GM23248 (cell line): ENCODE data around the gene C14orf93. TPM values are rescaled to one million over a fixed set of nuclear protein-coding genes. Genes with fewer than 3 reads are reported as not detected.

ENCODE experiments used
- DNase-seq: peaks from one replicate; pipeline ENCODE4 v3.0.0-alpha.2; 2015
- H2AFZ ChIP-seq: fragments of 200-600 bp; sonication (generic); 2 replicates; pipeline ENCODE4 v1.6.1; 2016; ENCODE audit warnings: antibody characterized with exemption
- H3F3A ChIP-seq: fragments of 200-600 bp; sonication (generic); 2 replicates; pipeline ENCODE4 v1.6.1; 2016; ENCODE audit warnings: mild to moderate bottlenecking, antibody characterized with exemption, mixed run types; ENCODE audit not compliant: insufficient read depth
- H3K27ac ChIP-seq: fragments of 200-600 bp; sonication (generic); 2 replicates; pipeline ENCODE4 v1.5.1; 2016; ENCODE audit warnings: mild to moderate bottlenecking
- H3K27me3 ChIP-seq: fragments of 200-600 bp; sonication (generic); replicated peaks from 2 replicates; pipeline ENCODE4 v1.6.1; 2016; ENCODE audit warnings: mild to moderate bottlenecking; ENCODE audit not compliant: insufficient read depth
- H3K36me3 ChIP-seq: fragments of 200-600 bp; sonication (generic); 2 replicates; pipeline ENCODE4 v1.6.1; 2016; ENCODE audit warnings: low read depth, mild to moderate bottlenecking
- H3K4me1 ChIP-seq: fragments of 200-600 bp; sonication (generic); 2 replicates; pipeline ENCODE4 v1.6.1; 2016; ENCODE audit warnings: mild to moderate bottlenecking; ENCODE audit not compliant: insufficient read depth
- H3K4me2 ChIP-seq: fragments of 200-600 bp; sonication (generic); one replicate; pipeline ENCODE4 v1.6.1; 2016; ENCODE audit warnings: mild to moderate bottlenecking; ENCODE audit not compliant: unreplicated experiment
- H3K4me3 ChIP-seq: fragments of 200-600 bp; sonication (generic); 2 replicates; pipeline ENCODE4 v1.5.1; 2016; ENCODE audit warnings: mild to moderate bottlenecking
- H3K79me2 ChIP-seq: fragments of 200-600 bp; sonication (generic); 2 replicates; pipeline ENCODE4 v1.6.1; 2016; ENCODE audit warnings: mild to moderate bottlenecking; ENCODE audit not compliant: insufficient read depth
- H3K9ac ChIP-seq: fragments of 200-600 bp; sonication (generic); 2 replicates; pipeline ENCODE4 v1.6.1; 2016; ENCODE audit warnings: mild to moderate bottlenecking
- H3K9me2 ChIP-seq: fragments of 200-600 bp; sonication (generic); 2 replicates; pipeline ENCODE4 v1.6.1; 2016; ENCODE audit warnings: mixed run types, mild to moderate bottlenecking, moderate library complexity; ENCODE audit not compliant: insufficient read depth
- H3K9me3 ChIP-seq: fragments of 200-600 bp; sonication (generic); one replicate; pipeline ENCODE4 v1.6.1; 2017; ENCODE audit warnings: low read depth
- H4K20me1 ChIP-seq: fragments of 200-600 bp; sonication (generic); 2 replicates; pipeline ENCODE4 v1.6.0; 2016; ENCODE audit not compliant: insufficient read depth
- EZH2 ChIP-seq: fragments of 200-600 bp; sonication (generic); IDR thresholded peaks from 2 replicates; pipeline ENCODE4 v1.6.1; 2018; ENCODE audit warnings: antibody characterized with exemption, mild to moderate bottlenecking; ENCODE audit not compliant: insufficient read depth, poor library complexity, severe bottlenecking
- EZH2phosphoT487 ChIP-seq: fragments of 200-600 bp; sonication (generic); IDR thresholded peaks from 2 replicates; pipeline ENCODE4 v1.6.1; 2018; ENCODE audit warnings: antibody characterized with exemption, moderate library complexity, mild to moderate bottlenecking, low read depth; ENCODE audit not compliant: insufficient read depth
- WGBS, 2 experiments: methylation state at CpG; one replicate each; pipeline ENCODE4 v1.1.6; 2015 to 2017; ENCODE audit warnings: low lambda C conversion rate in 2 of 2, low coverage in 1 of 2; ENCODE audit errors: missing lambda C conversion rate in 2 of 2; 5-methylcytosine and 5-hydroxymethylcytosine counted together
- in situ Hi-C: fragments of 300-500 bp; cut with MboI; formaldehyde crosslinking; loops from 2 replicates; pipeline ENCODE4 v1.15.0; 2020
- polyA plus RNA-seq: library from polyadenylated mRNA; unstranded; fragments of >200 nt; fragmentation: Nextera tagmentation; extraction: Ambion mirVana; gene quantifications from 2 replicates; pipeline ENCODE4 v1.2.1, GENCODE V29; 2016
- total RNA-seq: library from RNA; depleted of rRNA; stranded (reverse); fragments of >200 nt; shearing (Covaris generic); gene quantifications from 2 replicates; pipeline ENCODE4 v1.2.3, GENCODE V29; 2014

The C14orf93 gene
- total and polyA plus RNA-seq, 2 experiments from 2014 or later = 3.4 to 7.1 TPM

- Histone ChIP-seq H3K9me3 (no peaks in the 10 kb centered on the region), H3K9ac (peak overlapping the region; percentile 83), H3K9me2 (no peaks in the 10 kb centered on the region), H3K4me1 (peaks cover 32% of the 10 kb centered on the region), H4K20me1 (no peaks in the 10 kb centered on the region), H3K4me2 (peak overlapping the region; percentile 68), H3K4me3 (peak overlapping the region; percentile 75), H3K27me3 (no peaks in the 10 kb centered on the region), H3K27ac (peak overlapping the region; percentile 21), H3K36me3 (no peaks in the 10 kb centered on the region), H3F3A (peaks cover 34% of the 10 kb centered on the region), H2AFZ (peak overlapping the region; percentile 80), H3K79me2 (peaks cover 53% of the 10 kb centered on the region)
- in situ Hi-C loops = no loop called here
- WGBS, 2 experiments = 1 to 2% methylated on average over 37 to 40 of the region's 51 CpGs
- DNase-seq = no peak
- TF ChIP-seq EZH2phosphoT487 (no peak), EZH2 (no peak)
Observed at GRCh38 chr14:22981876-22982476, 28.0 kb downstream of the C14orf93 start.

- Histone ChIP-seq H3K36me3 (no peaks in the 10 kb centered on the region), H3K27me3 (no peaks in the 10 kb centered on the region), H2AFZ (peak overlapping the region; percentile 80), H3K27ac (peak overlapping the region; percentile 21), H3K9ac (peak overlapping the region; percentile 83), H3K9me3 (no peaks in the 10 kb centered on the region), H3K4me3 (peak overlapping the region; percentile 75), H3K9me2 (no peaks in the 10 kb centered on the region), H4K20me1 (no peaks in the 10 kb centered on the region), H3K4me2 (peak overlapping the region; percentile 68), H3K4me1 (peaks cover 39% of the 10 kb centered on the region), H3K79me2 (peaks cover 58% of the 10 kb centered on the region), H3F3A (peaks cover 35% of the 10 kb centered on the region)
- in situ Hi-C loops = no loop called here
- DNase-seq = peak; percentile 64
- TF ChIP-seq EZH2 = no peak
- TF ChIP-seq EZH2phosphoT487 = no peak
- WGBS, 2 experiments = 4 to 6% methylated on average over 46 to 55 of the region's 76 CpGs
Observed at GRCh38 chr14:22981090-22981875, 28.7 kb downstream of the C14orf93 start.

DNA sequence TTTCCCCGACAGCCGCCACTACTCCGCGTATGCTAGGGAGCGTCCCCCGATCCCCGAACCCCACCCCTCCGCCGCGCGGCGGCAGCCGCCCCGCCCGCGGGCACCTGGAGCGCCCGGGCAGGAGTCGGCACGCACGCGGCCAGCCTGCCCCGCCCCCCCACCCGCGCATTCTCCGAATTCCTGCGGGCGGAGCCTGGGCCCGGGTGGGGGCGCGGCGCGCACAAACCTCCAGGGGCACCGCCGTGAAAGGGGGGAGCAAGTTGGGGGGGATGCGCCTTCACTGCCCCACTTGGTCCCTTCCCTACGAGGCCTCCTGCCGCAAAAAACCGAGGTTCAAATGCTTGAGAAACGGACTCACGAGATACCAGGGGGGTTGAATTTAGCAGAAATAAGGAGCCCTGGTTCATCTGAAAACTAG, 29.3 kb downstream of the C14orf93 start:
- peak overlapping the region; percentile 74 for H3K4me2 ChIP-seq
- H3F3A ChIP-seq = peaks cover 31% of the 10 kb centered on the region
- H3K27me3 ChIP-seq = no peaks in the 10 kb centered on the region
- peak overlapping the region; percentile 21 for H3K27ac ChIP-seq
- peaks cover 40% of the 10 kb centered on the region for H3K4me1 ChIP-seq
- H3K9me3 ChIP-seq = no peaks in the 10 kb centered on the region
- 0 out of 2 replicates have a peak, but pooled peaks cover 5% of the 10 kb centered on the region for H3K36me3 ChIP-seq
- DNase-seq = peak; percentile 63
- no peaks in the 10 kb centered on the region for H3K9me2 ChIP-seq
- H3K79me2 ChIP-seq = peaks cover 58% of the 10 kb centered on the region
- TF ChIP-seq EZH2 = no peak
- TF ChIP-seq EZH2phosphoT487 = no peak
- peak overlapping the region; percentile 75 for H3K4me3 ChIP-seq
- WGBS, 2 experiments = 2 to 3% methylated on average over 24 to 26 of the region's 41 CpGs
- in situ Hi-C loops = no loop called here
- peak overlapping the region; percentile 83 for H3K9ac ChIP-seq
- no peaks in the 10 kb centered on the region for H4K20me1 ChIP-seq
- peak overlapping the region; percentile 80 for H2AFZ ChIP-seq

DNA sequence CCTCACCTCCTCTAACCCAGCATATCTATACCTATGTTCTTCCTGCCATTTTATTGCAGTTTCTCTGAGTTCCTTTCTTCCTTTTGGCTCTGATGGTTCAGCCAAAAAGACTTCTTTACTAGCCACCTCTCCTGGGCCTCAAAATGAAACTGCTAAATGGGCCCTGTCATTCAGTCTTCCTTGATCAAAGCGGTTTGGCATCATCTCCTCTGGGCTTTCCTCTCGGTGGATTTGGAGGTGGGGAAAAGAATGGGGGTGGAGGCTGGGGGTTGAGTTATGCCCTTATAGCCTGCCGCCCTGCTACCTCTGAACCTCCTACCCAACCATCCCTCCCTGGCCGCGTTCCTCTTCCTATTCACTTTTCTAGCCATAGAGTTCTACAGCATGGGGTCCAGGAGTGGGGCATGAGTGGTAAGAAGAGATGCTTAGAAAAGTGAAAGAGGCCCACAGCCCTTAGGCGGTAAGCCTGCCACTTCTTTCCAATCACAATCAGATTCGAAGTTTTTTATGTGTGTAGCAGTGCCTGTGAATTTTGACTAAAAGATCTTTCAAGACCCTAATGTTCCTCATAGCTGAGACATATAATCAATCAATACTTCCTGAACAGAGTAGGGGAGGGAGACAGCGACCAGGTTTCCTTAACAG, 30.1 kb downstream of the C14orf93 start:
- H2AFZ ChIP-seq = peak overlapping the region; percentile 38; the same call in 1 of the 2 replicates
- no peak for TF ChIP-seq EZH2
- H3K79me2 ChIP-seq = peaks cover 58% of the 10 kb centered on the region
- H3K9ac ChIP-seq = peak overlapping the region; percentile 83
- peak overlapping the region; percentile 75 for H3K4me3 ChIP-seq
- H3K9me2 ChIP-seq = no peaks in the 10 kb centered on the region
- peaks cover 31% of the 10 kb centered on the region for H3F3A ChIP-seq
- H3K27ac ChIP-seq = peak overlapping the region; percentile 51
- WGBS, 2 experiments = 85 to 88% methylated on average over 8 of the region's 8 CpGs
- H3K4me1 ChIP-seq = peaks cover 40% of the 10 kb centered on the region
- peak; percentile 23 for DNase-seq
- H3K36me3 ChIP-seq = peaks cover 12% of the 10 kb centered on the region; the same call in 1 of the 2 replicates
- in situ Hi-C loops = no loop called here
- H3K4me2 ChIP-seq = peak overlapping the region; percentile 74
- no peaks in the 10 kb centered on the region for H3K9me3 ChIP-seq
- no peaks in the 10 kb centered on the region for H3K27me3 ChIP-seq
- no peaks in the 10 kb centered on the region for H4K20me1 ChIP-seq
